DOHH2 (cell line): ENCODE data around the gene BICDL2.

Experiments used
- H3F3A ChIP-seq: fragments of 200-600 bp; sonication (generic), shearing (Covaris generic); 2 replicates; pipeline ENCODE4 v1.6.0; 2016; ENCODE audit warnings: antibody characterized with exemption, mild to moderate bottlenecking; ENCODE audit not compliant: control insufficient read depth, insufficient read depth
- H3K27ac ChIP-seq: fragments of 200-600 bp; sonication (generic); 2 replicates; pipeline ENCODE4 v1.5.1; 2014; ENCODE audit warnings: low read depth, mild to moderate bottlenecking, low read length, moderate library complexity
- H3K27me3 ChIP-seq: fragments of 200-600 bp; sonication (generic); 2 replicates; pipeline ENCODE4 v1.6.1; 2014; ENCODE audit warnings: mild to moderate bottlenecking, low read length, mixed read lengths; ENCODE audit not compliant: control insufficient read depth
- H3K36me3 ChIP-seq: fragments of 200-600 bp; sonication (generic); 2 replicates; pipeline ENCODE4 v1.6.1; 2014; ENCODE audit warnings: mild to moderate bottlenecking, low read length, moderate library complexity, mixed read lengths; ENCODE audit not compliant: control insufficient read depth
- H3K4me1 ChIP-seq: fragments of 200-600 bp; sonication (generic); 2 replicates; pipeline ENCODE4 v1.6.1; 2014; ENCODE audit warnings: mild to moderate bottlenecking, low read length, mixed read lengths; ENCODE audit not compliant: control insufficient read depth
- H3K4me2 ChIP-seq: fragments of 200-600 bp; sonication (generic); 2 replicates; pipeline ENCODE4 v1.6.0; 2014; ENCODE audit warnings: mild to moderate bottlenecking, low read length, moderate library complexity
- H3K4me3 ChIP-seq: fragments of 200-600 bp; sonication (generic); 2 replicates; pipeline ENCODE4 v1.5.1; 2014; ENCODE audit warnings: mild to moderate bottlenecking, low read length, mixed read lengths
- H3K79me2 ChIP-seq: fragments of 200-600 bp; sonication (generic); 2 replicates; pipeline ENCODE4 v1.6.1; 2014; ENCODE audit warnings: mild to moderate bottlenecking, low read length, mixed read lengths; ENCODE audit not compliant: control insufficient read depth
- H3K9me2 ChIP-seq: fragments of 200-600 bp; sonication (generic); replicated peaks from 2 replicates; pipeline ENCODE4 v1.6.1; 2014; ENCODE audit warnings: mild to moderate bottlenecking, low read length, mixed read lengths; ENCODE audit not compliant: control insufficient read depth
- H3K9me3 ChIP-seq: fragments of 200-600 bp; sonication (generic); 2 replicates; pipeline ENCODE4 v1.6.1; 2014; ENCODE audit warnings: antibody characterized with exemption, low read length, mixed read lengths; ENCODE audit not compliant: control insufficient read depth, insufficient read depth
- H4K20me1 ChIP-seq: fragments of 200-600 bp; sonication (generic); 2 replicates; pipeline ENCODE4 v1.6.0; 2014; ENCODE audit warnings: low read depth, mild to moderate bottlenecking, antibody characterized with exemption, low read length, moderate library complexity; ENCODE audit not compliant: control insufficient read depth, insufficient read depth
- EZH2phosphoT487 ChIP-seq: fragments of 200-600 bp; sonication (generic); IDR thresholded peaks from 2 replicates; pipeline ENCODE4 v1.6.1; 2017; ENCODE audit warnings: borderline replicate concordance, mild to moderate bottlenecking, antibody characterized with exemption, low read length, moderate library complexity, mixed read lengths
- TF ChIP-seq, protein P1 (sequence below): fragments of 200-600 bp; sonication (generic); IDR thresholded peaks from one replicate; pipeline ENCODE4 v1.5.1; 2014; ENCODE audit warnings: antibody characterized with exemption, mild to moderate bottlenecking, low read depth, low read length; ENCODE audit not compliant: poor library complexity, severe bottlenecking

The BICDL2 gene

DNA sequence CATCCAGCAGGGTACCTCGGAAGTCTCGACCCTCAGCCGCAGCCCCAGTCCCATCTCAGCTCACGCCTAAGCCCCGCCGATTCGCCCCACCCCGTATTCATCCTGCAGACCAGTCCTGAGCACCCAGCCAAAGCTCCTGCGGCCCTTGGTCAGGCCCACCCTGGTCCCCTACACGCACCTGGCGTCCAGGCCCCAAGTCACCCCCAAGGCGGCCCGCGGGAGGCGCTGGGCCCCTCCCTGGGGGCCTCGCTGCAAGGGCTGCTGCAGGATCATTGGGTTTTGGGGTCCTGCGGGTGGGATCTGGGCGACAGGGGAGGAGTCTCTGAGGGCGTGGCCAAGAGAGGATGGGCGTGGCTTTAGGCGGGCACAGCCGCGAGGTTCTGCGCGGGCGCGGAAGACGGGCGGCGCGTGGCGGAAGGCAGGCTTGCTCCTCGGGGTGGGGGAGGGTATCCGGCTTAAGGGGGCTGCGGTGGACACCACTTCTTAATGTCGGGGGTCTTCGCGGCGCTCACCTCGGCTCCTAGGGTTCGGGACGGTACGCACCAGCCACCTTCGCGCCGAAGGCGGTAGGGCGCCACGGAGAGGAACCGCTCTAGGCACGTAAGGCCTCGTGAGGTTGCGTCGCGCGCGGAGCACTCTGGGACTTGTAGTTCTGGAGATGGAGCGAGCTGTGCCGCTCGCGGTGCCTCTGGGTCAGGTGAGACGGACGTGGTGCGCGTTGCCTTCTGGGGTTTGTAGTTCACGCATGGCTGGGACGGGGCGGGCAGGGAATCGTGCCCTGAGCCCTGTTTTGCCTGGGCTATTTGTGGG is 12.9 kb downstream of the BICDL2 start, which contains the start of the genes HCFC1R1 and THOC6:
HCFC1R1 (minus strand) TSS at position 274 of the 810 bp plus-strand sequence; CDS start at position 273, 1 bp downstream.
THOC6 (plus strand) TSS at position 367 of the 810 bp plus-strand sequence; CDS start at position 659, 292 bp downstream.
- H3K4me2 ChIP-seq, result peak within 1 kb of the TSS; percentile 90
- TF ChIP-seq, protein P1, sequence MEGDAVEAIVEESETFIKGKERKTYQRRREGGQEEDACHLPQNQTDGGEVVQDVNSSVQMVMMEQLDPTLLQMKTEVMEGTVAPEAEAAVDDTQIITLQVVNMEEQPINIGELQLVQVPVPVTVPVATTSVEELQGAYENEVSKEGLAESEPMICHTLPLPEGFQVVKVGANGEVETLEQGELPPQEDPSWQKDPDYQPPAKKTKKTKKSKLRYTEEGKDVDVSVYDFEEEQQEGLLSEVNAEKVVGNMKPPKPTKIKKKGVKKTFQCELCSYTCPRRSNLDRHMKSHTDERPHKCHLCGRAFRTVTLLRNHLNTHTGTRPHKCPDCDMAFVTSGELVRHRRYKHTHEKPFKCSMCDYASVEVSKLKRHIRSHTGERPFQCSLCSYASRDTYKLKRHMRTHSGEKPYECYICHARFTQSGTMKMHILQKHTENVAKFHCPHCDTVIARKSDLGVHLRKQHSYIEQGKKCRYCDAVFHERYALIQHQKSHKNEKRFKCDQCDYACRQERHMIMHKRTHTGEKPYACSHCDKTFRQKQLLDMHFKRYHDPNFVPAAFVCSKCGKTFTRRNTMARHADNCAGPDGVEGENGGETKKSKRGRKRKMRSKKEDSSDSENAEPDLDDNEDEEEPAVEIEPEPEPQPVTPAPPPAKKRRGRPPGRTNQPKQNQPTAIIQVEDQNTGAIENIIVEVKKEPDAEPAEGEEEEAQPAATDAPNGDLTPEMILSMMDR, result no peak
- TF ChIP-seq EZH2phosphoT487, result no peak
- H3K9me2 ChIP-seq, result no peaks in the 10 kb centered on the region
- H3K4me1 ChIP-seq, result peaks cover 49% of the 10 kb centered on the region
- peak within 1 kb of the TSS; percentile 78 for H3K4me3 ChIP-seq
- peaks cover 14% of the 10 kb centered on the region; the same call in 1 of the 2 replicates for H3F3A ChIP-seq
- H3K79me2 ChIP-seq, result peaks cover 5% of the 10 kb centered on the region
- H3K27ac ChIP-seq, result peak within 1 kb of the TSS; percentile 68
- no peaks in the 10 kb centered on the region for H3K9me3 ChIP-seq
- peaks cover 19% of the 10 kb centered on the region for H3K36me3 ChIP-seq
- no peaks in the 10 kb centered on the region; the same call in 1 of the 2 replicates for H4K20me1 ChIP-seq
- peaks cover 5% of the 10 kb centered on the region for H3K27me3 ChIP-seq

DNA sequence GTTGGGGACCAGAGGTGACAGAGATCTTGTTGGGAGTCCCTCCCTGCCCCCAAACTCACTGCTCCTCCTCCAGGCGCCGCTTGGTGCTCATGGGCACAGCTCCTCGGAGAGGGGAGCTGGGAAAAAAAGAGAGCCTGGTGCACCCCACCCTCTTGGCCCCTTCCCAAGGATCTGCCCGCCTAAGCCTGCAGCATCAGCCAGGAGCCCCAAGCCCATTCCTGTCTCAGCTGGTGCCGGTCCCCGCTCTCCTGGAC is 13.4 kb downstream of the BICDL2 start:
- Histone ChIP-seq H4K20me1 (no peaks in the 10 kb centered on the region; the same call in 1 of the 2 replicates), H3K9me2 (no peaks in the 10 kb centered on the region), H3K36me3 (peaks cover 19% of the 10 kb centered on the region), H3K4me1 (peaks cover 43% of the 10 kb centered on the region), H3K4me2 (peak overlapping the region; percentile 90), H3K4me3 (peak overlapping the region; percentile 78), H3K27me3 (no peaks in the 10 kb centered on the region; the same call in 1 of the 2 replicates), H3K9me3 (no peaks in the 10 kb centered on the region), H3F3A (peaks cover 14% of the 10 kb centered on the region; the same call in 1 of the 2 replicates), H3K79me2 (peaks cover 5% of the 10 kb centered on the region), H3K27ac (no peak overlapping the region)
- TF ChIP-seq EZH2phosphoT487, result no peak
- TF ChIP-seq, protein P1, result no peak

DNA sequence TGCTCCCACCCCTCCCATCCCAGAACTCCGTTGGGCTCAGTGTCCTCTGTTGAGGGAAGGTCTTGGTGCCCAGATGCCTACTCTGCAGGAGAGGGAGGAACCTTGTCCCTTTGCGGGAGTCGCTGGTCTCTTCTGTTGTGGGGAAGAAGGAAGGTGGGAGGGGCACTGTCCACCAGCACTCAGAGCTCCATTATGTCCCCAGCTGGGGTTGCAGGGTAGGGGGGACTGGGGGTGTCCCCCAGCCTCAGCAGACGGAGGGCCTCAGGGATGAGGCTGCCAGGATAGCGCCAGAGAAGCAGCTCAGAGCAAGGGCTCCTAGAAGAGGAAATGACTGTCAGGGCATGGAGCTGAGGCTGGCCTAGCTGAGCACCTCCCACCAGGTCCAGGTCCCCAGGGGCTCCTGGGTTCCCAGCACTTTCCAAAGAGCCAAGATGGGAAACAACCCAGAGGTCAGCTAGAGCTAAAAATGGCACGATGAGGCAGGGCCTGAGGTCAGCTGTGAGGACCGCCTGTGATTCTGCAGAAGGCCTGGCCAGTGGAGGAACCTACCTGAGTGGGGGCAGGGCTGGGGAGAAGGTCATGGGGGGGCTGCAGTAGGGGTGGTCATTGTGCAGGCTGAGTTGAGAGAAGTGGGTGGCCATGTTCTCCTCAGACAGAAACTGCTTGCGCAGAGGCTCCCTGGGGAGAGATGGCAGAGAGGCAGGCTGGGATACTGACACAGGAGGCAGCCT is 13.9 kb downstream of the BICDL2 start:
- H3K79me2 ChIP-seq, result peaks cover 5% of the 10 kb centered on the region
- H3K9me2 ChIP-seq, result no peaks in the 10 kb centered on the region
- H3K36me3 ChIP-seq, result peaks cover 19% of the 10 kb centered on the region
- H3K4me1 ChIP-seq, result peaks cover 39% of the 10 kb centered on the region
- no peaks in the 10 kb centered on the region for H3K9me3 ChIP-seq
- no peaks in the 10 kb centered on the region for H4K20me1 ChIP-seq
- peaks cover 14% of the 10 kb centered on the region; the same call in 1 of the 2 replicates for H3F3A ChIP-seq
- H3K4me3 ChIP-seq, result peak overlapping the region; percentile 78
- peak overlapping the region; percentile 90 for H3K4me2 ChIP-seq
- TF ChIP-seq, protein P1, result no peak
- no peaks in the 10 kb centered on the region for H3K27me3 ChIP-seq
- H3K27ac ChIP-seq, result no peak overlapping the region
